Mammary epithelial cell (primary cell): ENCODE data around the gene SLC9A9.

Experiments used
- CTCF ChIP-seq, 2 donors: IDR thresholded peaks in 1 of 2; conservative IDR thresholded peaks in 1 of 2; 2 replicates each; pipeline ENCODE4 v1.5.1; 2011 to 2012; ENCODE audit warnings: inconsistent platforms in 2 of 2, low read length in 2 of 2, mild to moderate bottlenecking in 2 of 2, control low read depth in 1 of 2, low read depth in 1 of 2; ENCODE audit not compliant: insufficient read depth in 1 of 2; ENCODE audit errors: extremely low read depth in 1 of 2
- EZH2 ChIP-seq: IDR thresholded peaks from 2 replicates; pipeline ENCODE4 v1.6.1; 2012; ENCODE audit warnings: low read length, inconsistent platforms, borderline replicate concordance

GRCh38 chr3:143608966-143609365, 239.3 kb downstream of the SLC9A9 start:
- TF ChIP-seq EZH2, result no peak
- TF ChIP-seq CTCF (conservative IDR thresholded peaks at IDR 0.05 in 1 of 2, IDR thresholded peaks at IDR 0.05 in 1 of 2; ENCODE audit: extremely low read depth in 1 of 2, insufficient read depth in 1 of 2, low read depth in 1 of 2, low read length in 2 of 2), result no peak
